ENCODE measurements around the gene GDF10. TPM values are rescaled to one million over a fixed set of nuclear protein-coding genes. Genes with fewer than 3 reads are reported as not detected.

GDF10 gene
- polyA plus RNA-seq, 1 donor (not counting 4 experiments of a cell fraction or from before 2014, with no cell fraction given): not detected

DNA sequence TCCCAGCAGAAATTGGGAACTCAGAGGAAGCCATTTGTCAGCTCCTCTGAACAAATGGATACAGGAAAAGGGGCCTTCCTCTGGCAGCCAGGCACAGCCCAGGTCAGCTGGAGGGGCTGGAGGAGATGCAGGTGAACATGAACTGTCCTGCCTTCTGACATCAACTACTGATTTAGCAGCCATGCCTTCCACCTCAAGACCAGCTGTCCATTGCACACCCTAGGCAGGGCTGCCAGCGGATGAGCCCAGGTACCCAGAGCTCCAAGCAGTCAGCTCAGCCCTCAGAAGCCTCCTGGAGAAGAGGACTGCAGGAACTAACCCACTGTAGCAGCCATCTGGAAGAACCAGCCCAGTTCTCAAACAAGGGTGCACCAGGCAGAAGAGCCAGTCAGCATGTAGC is 44.1 kb upstream of the GDF10 start:
- no peak overlapping the region for H2AFZ ChIP-seq (ENCODE audit: control insufficient read depth, low read length)
- no peaks in the 10 kb centered on the region for H3K4me1 ChIP-seq (ENCODE audit: control insufficient read depth, extremely low read depth, insufficient read depth, low read length)
- H3K9me3 ChIP-seq (ENCODE audit: control insufficient read depth, low read depth, low read length): no peaks in the 10 kb centered on the region
- TF ChIP-seq EZH2 (IDR thresholded peaks at IDR 0.05; ENCODE audit: low read length): no peak
- TF ChIP-seq, protein P1, sequence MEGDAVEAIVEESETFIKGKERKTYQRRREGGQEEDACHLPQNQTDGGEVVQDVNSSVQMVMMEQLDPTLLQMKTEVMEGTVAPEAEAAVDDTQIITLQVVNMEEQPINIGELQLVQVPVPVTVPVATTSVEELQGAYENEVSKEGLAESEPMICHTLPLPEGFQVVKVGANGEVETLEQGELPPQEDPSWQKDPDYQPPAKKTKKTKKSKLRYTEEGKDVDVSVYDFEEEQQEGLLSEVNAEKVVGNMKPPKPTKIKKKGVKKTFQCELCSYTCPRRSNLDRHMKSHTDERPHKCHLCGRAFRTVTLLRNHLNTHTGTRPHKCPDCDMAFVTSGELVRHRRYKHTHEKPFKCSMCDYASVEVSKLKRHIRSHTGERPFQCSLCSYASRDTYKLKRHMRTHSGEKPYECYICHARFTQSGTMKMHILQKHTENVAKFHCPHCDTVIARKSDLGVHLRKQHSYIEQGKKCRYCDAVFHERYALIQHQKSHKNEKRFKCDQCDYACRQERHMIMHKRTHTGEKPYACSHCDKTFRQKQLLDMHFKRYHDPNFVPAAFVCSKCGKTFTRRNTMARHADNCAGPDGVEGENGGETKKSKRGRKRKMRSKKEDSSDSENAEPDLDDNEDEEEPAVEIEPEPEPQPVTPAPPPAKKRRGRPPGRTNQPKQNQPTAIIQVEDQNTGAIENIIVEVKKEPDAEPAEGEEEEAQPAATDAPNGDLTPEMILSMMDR (optimal IDR thresholded peaks at IDR 0.05 in 1 of 3, IDR thresholded peaks at IDR 0.05 in 1 of 3, conservative IDR thresholded peaks at IDR 0.05 in 1 of 3; ENCODE audit: extremely low read depth in 1 of 3, insufficient read depth in 2 of 3, low read length in 3 of 3): no peak
- H3K27me3 ChIP-seq (ENCODE audit: control insufficient read depth, extremely low read depth, insufficient read depth, low read length): peaks cover 21% of the 10 kb centered on the region
- FAIRE-seq: no peak
- DNase-seq (ENCODE audit: low read depth, low spot score): no peak
- no peak overlapping the region for H3K4me3 ChIP-seq (ENCODE audit: control insufficient read depth in 2 of 3, extremely low read depth in 1 of 3, insufficient read depth in 2 of 3, low read depth in 1 of 3, low read length in 3 of 3)
- H3K36me3 ChIP-seq (ENCODE audit: control insufficient read depth in 2 of 2, extremely low read depth in 1 of 2, insufficient read depth in 2 of 2, low read length in 2 of 2): no peaks in the 10 kb centered on the region
- H3K9me1 ChIP-seq (ENCODE audit: control insufficient read depth, extremely low read depth, insufficient read depth, low read length): no peaks in the 10 kb centered on the region
- no peak overlapping the region for H3K27ac ChIP-seq (ENCODE audit: control insufficient read depth, insufficient read depth, low read length)
- no peaks in the 10 kb centered on the region for H3K79me2 ChIP-seq (ENCODE audit: control insufficient read depth, insufficient read depth, low read length)
- H3K9ac ChIP-seq (ENCODE audit: control insufficient read depth, extremely low read depth, insufficient read depth, low read length): no peak overlapping the region
- dilution Hi-C loops (cut with MboI; ENCODE audit: extremely low pct_ligation_motif_present, low sequenced_read_pairs): no loop called here
- H3K4me2 ChIP-seq (ENCODE audit: control insufficient read depth, extremely low read depth, insufficient read depth, low read depth, low read length): no peak overlapping the region
- H4K20me1 ChIP-seq (ENCODE audit: control insufficient read depth, extremely low read depth, insufficient read depth, low read length): no peaks in the 10 kb centered on the region

DNA sequence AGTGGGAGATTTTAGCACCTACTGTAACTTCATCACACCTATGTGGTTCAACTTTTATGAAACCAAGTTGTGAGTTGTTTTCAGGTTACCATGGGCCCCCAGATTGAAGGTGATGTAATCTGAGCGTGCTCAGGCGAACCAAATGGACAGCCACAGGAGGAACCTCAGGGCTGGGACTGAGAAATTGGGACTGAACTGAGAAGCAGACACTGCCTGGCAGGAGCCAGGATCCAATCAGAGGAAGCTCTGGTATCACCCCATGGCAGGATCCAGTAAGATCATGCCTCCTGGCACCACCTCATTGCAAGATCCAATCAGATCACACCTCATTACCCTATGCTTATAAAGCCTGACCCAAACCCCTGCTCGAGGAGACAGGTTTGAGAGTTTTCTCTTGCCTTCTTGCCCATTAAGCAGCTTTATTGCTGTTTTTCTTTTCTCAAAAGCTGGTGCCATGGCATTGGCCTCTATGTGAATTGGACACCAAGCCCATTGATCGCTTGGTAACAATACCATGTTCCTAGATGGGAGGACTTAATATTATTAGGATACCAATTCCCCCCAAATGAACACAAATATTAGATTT is 43.2 kb upstream of the GDF10 start:
- Histone ChIP-seq H3K27ac (ENCODE audit: control insufficient read depth, insufficient read depth, low read length) (no peak overlapping the region), H3K9me3 (ENCODE audit: control insufficient read depth, low read depth, low read length) (no peaks in the 10 kb centered on the region), H4K20me1 (ENCODE audit: control insufficient read depth, extremely low read depth, insufficient read depth, low read length) (no peaks in the 10 kb centered on the region), H3K36me3 (ENCODE audit: control insufficient read depth in 2 of 2, extremely low read depth in 1 of 2, insufficient read depth in 2 of 2, low read length in 2 of 2) (no peaks in the 10 kb centered on the region), H3K79me2 (ENCODE audit: control insufficient read depth, insufficient read depth, low read length) (no peaks in the 10 kb centered on the region), H2AFZ (ENCODE audit: control insufficient read depth, low read length) (no peak overlapping the region), H3K27me3 (ENCODE audit: control insufficient read depth, extremely low read depth, insufficient read depth, low read length) (peaks cover 21% of the 10 kb centered on the region), H3K4me2 (ENCODE audit: control insufficient read depth, extremely low read depth, insufficient read depth, low read depth, low read length) (no peak overlapping the region), H3K9ac (ENCODE audit: control insufficient read depth, extremely low read depth, insufficient read depth, low read length) (no peak overlapping the region), H3K4me3 (ENCODE audit: control insufficient read depth in 2 of 3, extremely low read depth in 1 of 3, insufficient read depth in 2 of 3, low read depth in 1 of 3, low read length in 3 of 3) (no peak overlapping the region), H3K9me1 (ENCODE audit: control insufficient read depth, extremely low read depth, insufficient read depth, low read length) (no peaks in the 10 kb centered on the region), H3K4me1 (ENCODE audit: control insufficient read depth, extremely low read depth, insufficient read depth, low read length) (no peaks in the 10 kb centered on the region)
- dilution Hi-C loops (cut with MboI; ENCODE audit: extremely low pct_ligation_motif_present, low sequenced_read_pairs): no loop called here
- DNase-seq (ENCODE audit: low read depth, low spot score) (no peak), FAIRE-seq (no peak)
- TF ChIP-seq, protein P1 (optimal IDR thresholded peaks at IDR 0.05 in 1 of 3, IDR thresholded peaks at IDR 0.05 in 1 of 3, conservative IDR thresholded peaks at IDR 0.05 in 1 of 3; ENCODE audit: extremely low read depth in 1 of 3, insufficient read depth in 2 of 3, low read length in 3 of 3): no peak
- TF ChIP-seq EZH2 (IDR thresholded peaks at IDR 0.05; ENCODE audit: low read length): no peak

All from keratinocyte (primary cell).